Neutrophil (primary cell): ENCODE data around the gene IKZF3.
"Not testable (repeated sequence)": the region's sequence is repeated elsewhere in the genome, so short reads cannot be mapped to it uniquely, and the experiment has no call there.

Experiments used
- H3K27ac ChIP-seq: fragments of 200-600 bp; sonication (generic); 2 replicates; pipeline ENCODE4 v1.5.1; 2016; ENCODE audit warnings: mild to moderate bottlenecking, moderate library complexity
- H3K27me3 ChIP-seq: fragments of 200-600 bp; sonication (generic); 2 replicates; pipeline ENCODE4 v1.6.0; 2016; ENCODE audit warnings: mild to moderate bottlenecking
- H3K36me3 ChIP-seq: fragments of 200-600 bp; sonication (generic); 2 replicates; pipeline ENCODE4 v1.5.1; 2017
- H3K4me1 ChIP-seq, 2 experiments: fragments of 200-600 bp in 1 of 2; sonication (generic) in 1 of 2; 1 replicate in 1 of 2; 2 replicates in 1 of 2; pipeline versions ENCODE4 v1.5.1 to v1.6.1; 2013 to 2016; ENCODE audit warnings: low read depth in 1 of 2, low read length in 1 of 2, mild to moderate bottlenecking in 1 of 2, moderate library complexity in 1 of 2; ENCODE audit not compliant: control insufficient read depth in 1 of 2, insufficient read depth in 1 of 2
- H3K4me3 ChIP-seq, 2 experiments: fragments of 200-600 bp in 1 of 2; sonication (generic) in 1 of 2; 1 replicate in 1 of 2; 2 replicates in 1 of 2; pipeline ENCODE4 v1.5.1; 2013 to 2016; ENCODE audit warnings: low read depth in 1 of 2, low read length in 1 of 2, mild to moderate bottlenecking in 1 of 2, moderate library complexity in 1 of 2
- H3K9me3 ChIP-seq: fragments of 200-600 bp; sonication (generic); 2 replicates; pipeline ENCODE4 v1.5.1; 2016
- TF ChIP-seq, protein P1 (sequence below): fragments of 200-600 bp; sonication (generic); IDR thresholded peaks from 2 replicates; pipeline ENCODE4 v1.5.1; 2016; ENCODE audit warnings: antibody characterized with exemption

IKZF3 gene

DNA sequence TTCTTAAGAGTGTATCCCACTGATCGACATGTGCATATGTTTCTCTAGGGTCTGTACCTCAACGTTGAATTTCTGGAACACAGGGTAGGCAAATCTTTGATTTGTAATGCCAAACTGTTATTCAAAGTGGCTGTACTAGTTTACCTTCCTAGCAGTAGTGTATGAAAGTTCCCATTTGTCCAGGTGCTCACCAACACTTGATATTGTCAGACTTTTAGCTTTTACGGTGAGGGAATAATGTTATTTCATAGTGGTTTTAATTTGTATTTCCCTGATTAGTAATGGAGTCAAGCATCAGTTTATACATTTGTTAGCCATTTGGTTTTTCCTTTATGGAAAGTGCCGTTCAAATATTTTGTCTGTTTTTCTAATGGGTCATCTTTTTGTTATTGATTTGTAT lies 34.0 kb upstream of the IKZF3 start:
- H3K27me3 ChIP-seq, result no peaks in the 10 kb centered on the region

DNA sequence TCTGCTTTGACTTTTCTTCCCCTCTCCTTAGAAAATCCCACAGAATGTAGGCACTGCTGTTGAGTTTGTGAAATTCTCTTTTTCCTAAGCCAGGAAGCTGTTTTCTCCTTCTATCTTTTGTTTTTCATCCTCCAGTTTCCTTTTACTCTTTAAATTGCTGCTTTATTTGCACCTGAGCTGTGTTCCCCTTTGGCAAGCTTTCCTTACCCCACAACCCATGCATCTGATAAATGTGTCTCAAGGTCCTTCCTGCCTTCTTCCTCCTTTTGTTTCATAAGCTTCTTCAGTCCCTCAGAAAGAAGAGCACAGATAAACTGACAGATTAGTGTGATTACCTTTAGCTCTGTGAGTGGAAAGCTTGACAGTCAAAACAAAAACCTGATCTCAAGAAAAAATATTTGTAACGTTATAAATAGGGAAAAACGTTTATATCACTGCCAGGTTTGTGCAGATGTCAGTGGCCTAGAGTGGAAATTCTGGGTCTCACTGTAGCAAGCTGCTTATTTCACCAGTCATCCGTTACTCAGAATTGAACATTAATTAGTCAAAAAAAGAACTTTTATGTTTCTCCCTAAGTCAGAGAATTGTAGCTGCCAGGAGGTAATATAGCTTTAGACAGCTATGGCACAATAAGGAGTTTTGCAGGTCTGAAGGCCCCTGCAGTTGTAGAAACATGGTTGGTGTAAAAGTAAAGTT lies 30.7 kb upstream of the IKZF3 start:
- Histone ChIP-seq H3K27me3 (peaks cover 32% of the 10 kb centered on the region), H3K4me1 (peaks cover 18% of the 10 kb centered on the region in 2 experiments), H3K4me3 (no peak overlapping the region), H3K36me3 (no peaks in the 10 kb centered on the region), H3K27ac (peak overlapping the region; percentile 45), H3K9me3 (no peaks in the 10 kb centered on the region)
- TF ChIP-seq, protein P1, sequence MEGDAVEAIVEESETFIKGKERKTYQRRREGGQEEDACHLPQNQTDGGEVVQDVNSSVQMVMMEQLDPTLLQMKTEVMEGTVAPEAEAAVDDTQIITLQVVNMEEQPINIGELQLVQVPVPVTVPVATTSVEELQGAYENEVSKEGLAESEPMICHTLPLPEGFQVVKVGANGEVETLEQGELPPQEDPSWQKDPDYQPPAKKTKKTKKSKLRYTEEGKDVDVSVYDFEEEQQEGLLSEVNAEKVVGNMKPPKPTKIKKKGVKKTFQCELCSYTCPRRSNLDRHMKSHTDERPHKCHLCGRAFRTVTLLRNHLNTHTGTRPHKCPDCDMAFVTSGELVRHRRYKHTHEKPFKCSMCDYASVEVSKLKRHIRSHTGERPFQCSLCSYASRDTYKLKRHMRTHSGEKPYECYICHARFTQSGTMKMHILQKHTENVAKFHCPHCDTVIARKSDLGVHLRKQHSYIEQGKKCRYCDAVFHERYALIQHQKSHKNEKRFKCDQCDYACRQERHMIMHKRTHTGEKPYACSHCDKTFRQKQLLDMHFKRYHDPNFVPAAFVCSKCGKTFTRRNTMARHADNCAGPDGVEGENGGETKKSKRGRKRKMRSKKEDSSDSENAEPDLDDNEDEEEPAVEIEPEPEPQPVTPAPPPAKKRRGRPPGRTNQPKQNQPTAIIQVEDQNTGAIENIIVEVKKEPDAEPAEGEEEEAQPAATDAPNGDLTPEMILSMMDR, result no peak

More for the DNA sequence above, 34.0 kb upstream of the IKZF3 start:
- Histone ChIP-seq H3K27ac (no peak overlapping the region), H3K9me3 (no peaks in the 10 kb centered on the region), H3K4me1 (peaks cover 18% of the 10 kb centered on the region in 2 experiments), H3K36me3 (peaks cover 3% of the 10 kb centered on the region), H3K4me3 (no peak overlapping the region)
- TF ChIP-seq, protein P1, result no peak

DNA sequence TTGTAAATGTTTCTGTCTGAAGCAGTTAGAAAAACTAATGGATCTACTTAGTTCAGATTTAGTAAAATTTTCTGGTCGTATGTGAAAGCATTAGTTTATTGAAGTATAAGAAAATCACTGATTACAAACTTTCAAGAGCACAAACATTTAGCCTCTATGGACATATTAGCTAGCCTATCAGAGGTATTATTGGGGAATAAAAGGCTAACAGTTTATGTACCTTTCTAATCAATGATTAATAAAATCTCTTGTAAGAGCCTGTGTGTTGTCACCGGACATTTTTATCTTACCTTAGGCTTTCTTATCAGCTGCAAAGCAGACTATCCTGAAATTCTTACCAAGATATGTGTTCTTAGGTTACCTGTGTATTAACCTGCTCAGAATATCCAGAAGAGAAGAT lies 25.1 kb upstream of the IKZF3 start:
- no peaks in the 10 kb centered on the region for H3K36me3 ChIP-seq
- H3K27ac ChIP-seq, result no peak overlapping the region
- H3K27me3 ChIP-seq, result peaks cover 79% of the 10 kb centered on the region
- no peak overlapping the region for H3K4me3 ChIP-seq
- TF ChIP-seq, protein P1, result no peak
- H3K4me1 ChIP-seq, result peaks cover 4 to 6% of the 10 kb centered on the region in 2 experiments
- no peaks in the 10 kb centered on the region for H3K9me3 ChIP-seq

DNA sequence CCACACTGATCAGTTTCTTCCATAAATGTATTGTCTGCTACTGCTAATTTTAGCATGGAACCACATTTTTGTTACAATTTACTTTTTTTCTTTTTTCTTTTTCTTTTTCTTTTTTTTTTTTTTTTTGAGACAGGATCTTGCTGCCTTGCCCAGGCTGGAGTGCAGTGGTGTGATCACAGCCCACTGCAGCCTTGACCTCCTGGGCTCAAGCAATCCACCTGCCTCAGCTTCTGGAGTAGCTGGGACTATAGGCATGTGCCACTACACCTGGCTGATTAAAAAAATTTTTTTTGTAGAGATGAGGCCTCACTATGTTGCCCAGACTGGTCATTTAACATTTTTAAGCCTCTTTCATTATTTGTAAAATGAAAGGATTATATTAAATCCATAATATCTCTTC lies 23.0 kb upstream of the IKZF3 start:
- Histone ChIP-seq H3K9me3 (no peaks in the 10 kb centered on the region), H3K27ac (no peak overlapping the region), H3K4me1 (no peaks in the 10 kb centered on the region), H3K4me3 (no peak overlapping the region), H3K36me3 (no peaks in the 10 kb centered on the region), H3K27me3 (peaks cover 74% of the 10 kb centered on the region)
- TF ChIP-seq, protein P1, result no peak

DNA sequence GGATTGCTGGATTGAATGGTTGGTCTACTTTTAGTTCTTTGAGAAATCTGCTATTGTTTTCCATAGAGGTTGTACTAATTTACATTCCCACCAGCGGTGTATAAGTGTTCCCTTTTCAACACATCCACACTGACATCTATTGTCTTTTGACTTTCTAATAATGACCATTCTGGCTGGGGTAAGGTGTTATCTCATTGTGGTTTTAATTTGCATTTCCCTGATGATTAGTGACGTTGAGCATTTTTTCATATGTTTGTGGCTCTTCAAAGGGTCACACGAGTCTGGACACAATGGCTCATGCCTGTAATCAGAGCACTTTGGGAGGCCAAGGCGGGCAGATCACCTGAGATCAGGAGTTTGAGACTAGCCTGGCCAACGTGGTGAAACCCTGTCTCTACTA lies 22.0 kb upstream of the IKZF3 start:
- peaks cover 74% of the 10 kb centered on the region for H3K27me3 ChIP-seq
- not testable (repeated sequence) for H3K27ac ChIP-seq, H3K36me3 ChIP-seq, H3K4me1 ChIP-seq, H3K9me3 ChIP-seq, H3K4me3 ChIP-seq

DNA sequence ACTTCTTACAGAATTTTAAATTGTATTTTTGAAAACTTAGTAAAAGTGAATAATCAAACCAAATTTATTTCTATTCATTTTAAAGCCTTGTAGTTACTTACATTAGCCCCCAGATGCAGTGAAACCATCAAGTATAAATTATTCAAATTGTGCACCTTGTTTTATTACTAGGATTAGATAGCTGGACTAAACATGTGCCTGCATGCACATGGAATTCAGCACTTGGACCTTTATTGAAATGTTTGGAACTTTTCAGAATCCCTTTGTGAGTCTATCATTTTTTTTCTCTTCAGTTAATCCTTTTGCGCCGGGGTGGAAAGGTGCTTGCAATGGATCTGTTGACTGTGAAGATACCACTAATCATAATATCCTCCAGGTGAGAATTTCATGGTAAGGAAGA lies 8.6 kb upstream of the IKZF3 start:
- Histone ChIP-seq H3K4me1 (no peaks in the 10 kb centered on the region), H3K27ac (no peak overlapping the region), H3K36me3 (no peaks in the 10 kb centered on the region), H3K27me3 (peaks cover 89% of the 10 kb centered on the region), H3K9me3 (no peaks in the 10 kb centered on the region), H3K4me3 (no peak overlapping the region)
- TF ChIP-seq, protein P1, result no peak
